WERI-Rb-1 (cell line): ENCODE data around the gene CALCA.

Source experiments
- DNase-seq: peaks from one replicate; pipeline ENCODE4 v3.0.0-alpha.2; 2020
- H3K27ac ChIP-seq: fragments of 250-450 bp; sonication (Bioruptor Pico); 2 replicates; pipeline ENCODE4 v1.5.1; 2020; ENCODE audit warnings: mild to moderate bottlenecking, moderate library complexity
- H3K27me3 ChIP-seq: fragments of 250-450 bp; sonication (Bioruptor Pico); 2 replicates; pipeline ENCODE4 v1.5.1; 2021; ENCODE audit warnings: mild to moderate bottlenecking, low read depth, moderate library complexity; ENCODE audit not compliant: insufficient read depth, severe bottlenecking
- H3K36me3 ChIP-seq: fragments of 250-450 bp; sonication (Bioruptor Pico); 2 replicates; pipeline ENCODE4 v1.5.1; 2020; ENCODE audit warnings: mild to moderate bottlenecking, moderate library complexity
- H3K4me3 ChIP-seq: 2 replicates; pipeline ENCODE4 v1.5.1; 2011; ENCODE audit warnings: low read depth, mild to moderate bottlenecking, control low read depth, low read length
- H3K9me3 ChIP-seq: fragments of 250-450 bp; sonication (Bioruptor Pico); 2 replicates; pipeline ENCODE4 v1.5.1; 2021; ENCODE audit warnings: mild to moderate bottlenecking, moderate library complexity; ENCODE audit not compliant: severe bottlenecking
- CTCF ChIP-seq: IDR thresholded peaks from 2 replicates; pipeline ENCODE4 v1.5.1; 2011; ENCODE audit warnings: low read depth, mild to moderate bottlenecking, control low read depth, inconsistent platforms, low read length

The CALCA gene

GRCh38 chr11:14934641-14935351 lies 37.4 kb downstream of the CALCA start:
- Histone ChIP-seq H3K9me3 (no peaks in the 10 kb centered on the region), H3K27ac (no peak overlapping the region), H3K4me3 (no peak overlapping the region), H3K27me3 (peaks cover 44% of the 10 kb centered on the region), H3K36me3 (no peaks in the 10 kb centered on the region)
- no peak for TF ChIP-seq CTCF
- DNase-seq, result no peak

- Histone ChIP-seq H3K27ac (no peak overlapping the region), H3K4me3 (no peak overlapping the region), H3K27me3 (peaks cover 57% of the 10 kb centered on the region), H3K36me3 (no peaks in the 10 kb centered on the region), H3K9me3 (no peaks in the 10 kb centered on the region)
- no peak for TF ChIP-seq CTCF
- DNase-seq, result no peak
These were observed 39.7 kb downstream of the CALCA start for GRCh38 chr11:14932447-14932846.

GRCh38 chr11:14930369-14930768 lies 41.8 kb downstream of the CALCA start:
- no peaks in the 10 kb centered on the region for H3K9me3 ChIP-seq
- peaks cover 68% of the 10 kb centered on the region for H3K27me3 ChIP-seq
- H3K27ac ChIP-seq, result no peak overlapping the region
- no peak for TF ChIP-seq CTCF
- H3K4me3 ChIP-seq, result no peak overlapping the region
- DNase-seq, result no peak
- H3K36me3 ChIP-seq, result no peaks in the 10 kb centered on the region

- Histone ChIP-seq H3K27ac (no peak overlapping the region), H3K36me3 (no peaks in the 10 kb centered on the region), H3K27me3 (peaks cover 64% of the 10 kb centered on the region), H3K9me3 (no peaks in the 10 kb centered on the region), H3K4me3 (no peak overlapping the region)
- TF ChIP-seq CTCF, result no peak
- no peak for DNase-seq
These were observed 45.0 kb downstream of the CALCA start for GRCh38 chr11:14927146-14927545.

GRCh38 chr11:14924318-14924717 lies 47.8 kb downstream of the CALCA start:
- H3K27ac ChIP-seq, result no peak overlapping the region
- no peak for TF ChIP-seq CTCF
- no peaks in the 10 kb centered on the region for H3K36me3 ChIP-seq
- H3K27me3 ChIP-seq, result peaks cover 64% of the 10 kb centered on the region
- DNase-seq, result no peak
- H3K4me3 ChIP-seq, result no peak overlapping the region
- H3K9me3 ChIP-seq, result no peaks in the 10 kb centered on the region
